WERI-Rb-1 (cell line): ENCODE results near the gene RIPOR2.

ENCODE experiments used
- DNase-seq: peaks from one replicate; pipeline ENCODE4 v3.0.0-alpha.2; 2020
- H3K27ac ChIP-seq: fragments of 250-450 bp; sonication (Bioruptor Pico); 2 replicates; pipeline ENCODE4 v1.5.1; 2020; ENCODE audit warnings: mild to moderate bottlenecking, moderate library complexity
- H3K27me3 ChIP-seq: fragments of 250-450 bp; sonication (Bioruptor Pico); 2 replicates; pipeline ENCODE4 v1.5.1; 2021; ENCODE audit warnings: mild to moderate bottlenecking, low read depth, moderate library complexity; ENCODE audit not compliant: insufficient read depth, severe bottlenecking
- H3K36me3 ChIP-seq: fragments of 250-450 bp; sonication (Bioruptor Pico); 2 replicates; pipeline ENCODE4 v1.5.1; 2020; ENCODE audit warnings: mild to moderate bottlenecking, moderate library complexity
- H3K4me3 ChIP-seq: 2 replicates; pipeline ENCODE4 v1.5.1; 2011; ENCODE audit warnings: low read depth, mild to moderate bottlenecking, control low read depth, low read length
- H3K9me3 ChIP-seq: fragments of 250-450 bp; sonication (Bioruptor Pico); 2 replicates; pipeline ENCODE4 v1.5.1; 2021; ENCODE audit warnings: mild to moderate bottlenecking, moderate library complexity; ENCODE audit not compliant: severe bottlenecking
- CTCF ChIP-seq: IDR thresholded peaks from 2 replicates; pipeline ENCODE4 v1.5.1; 2011; ENCODE audit warnings: low read depth, mild to moderate bottlenecking, control low read depth, inconsistent platforms, low read length

The RIPOR2 gene

GRCh38 chr6:24824142-24824938 is 111.4 kb downstream of the RIPOR2 start:
- Histone ChIP-seq H3K4me3 (no peak overlapping the region), H3K36me3 (no peaks in the 10 kb centered on the region), H3K27me3 (no peaks in the 10 kb centered on the region), H3K9me3 (peaks cover 2% of the 10 kb centered on the region), H3K27ac (no peak overlapping the region)
- TF ChIP-seq CTCF: no peak
- no peak for DNase-seq

GRCh38 chr6:24823185-24823584 is 112.6 kb downstream of the RIPOR2 start:
- H3K27ac ChIP-seq: no peak overlapping the region
- no peaks in the 10 kb centered on the region for H3K36me3 ChIP-seq
- DNase-seq: no peak
- TF ChIP-seq CTCF: no peak
- H3K27me3 ChIP-seq: no peaks in the 10 kb centered on the region
- H3K4me3 ChIP-seq: no peak overlapping the region
- H3K9me3 ChIP-seq: peaks cover 2% of the 10 kb centered on the region

- Histone ChIP-seq H3K4me3 (no peak overlapping the region), H3K36me3 (no peaks in the 10 kb centered on the region), H3K27me3 (no peaks in the 10 kb centered on the region), H3K9me3 (peaks cover 2% of the 10 kb centered on the region), H3K27ac (no peak overlapping the region)
- no peak for DNase-seq
- no peak for TF ChIP-seq CTCF
Measured at GRCh38 chr6:24822696-24823095, 113.1 kb downstream of the RIPOR2 start.

- H3K27ac ChIP-seq: no peak overlapping the region
- no peak for TF ChIP-seq CTCF
- no peaks in the 10 kb centered on the region for H3K36me3 ChIP-seq
- peaks cover 2% of the 10 kb centered on the region for H3K9me3 ChIP-seq
- DNase-seq: no peak
- no peaks in the 10 kb centered on the region for H3K27me3 ChIP-seq
- H3K4me3 ChIP-seq: no peak overlapping the region
Measured at GRCh38 chr6:24821860-24822444, 113.8 kb downstream of the RIPOR2 start.

- H3K27me3 ChIP-seq: no peaks in the 10 kb centered on the region
- no peak overlapping the region for H3K27ac ChIP-seq
- TF ChIP-seq CTCF: no peak
- H3K36me3 ChIP-seq: no peaks in the 10 kb centered on the region
- peak; percentile 64 for DNase-seq
- H3K9me3 ChIP-seq: no peaks in the 10 kb centered on the region
- H3K4me3 ChIP-seq: no peak overlapping the region
Measured at GRCh38 chr6:24818346-24818745, 117.4 kb downstream of the RIPOR2 start.
